ENCODE measurements around the gene KRTAP5-6. TPM values are rescaled to one million over a fixed set of nuclear protein-coding genes. Genes with fewer than 3 reads are reported as not detected.

KRTAP5-6 gene
- total RNA-seq, 1 donor = not detected

DNA sequence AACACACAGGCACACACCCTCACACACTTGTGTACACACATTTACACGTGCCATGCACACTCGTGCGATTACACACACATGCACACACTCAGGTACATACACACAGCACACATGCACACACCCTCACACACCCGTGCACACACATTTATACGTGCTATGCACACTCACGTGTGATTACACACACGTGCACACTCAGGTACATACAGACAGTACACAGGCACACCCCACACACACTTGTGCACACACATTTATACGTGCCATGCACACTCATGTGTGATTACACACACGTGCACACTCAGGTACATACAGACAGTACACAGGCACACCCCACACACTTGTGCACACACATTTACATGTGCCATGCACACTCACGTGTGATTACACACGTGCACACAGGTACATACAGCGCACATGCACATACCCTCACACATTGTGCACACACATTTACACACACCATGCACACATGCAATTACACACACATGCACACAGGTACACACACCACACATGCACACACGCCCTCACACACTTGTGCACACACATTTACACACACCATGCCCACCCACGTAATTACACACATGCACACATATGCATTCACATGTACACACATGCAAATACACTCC, 48.8 kb downstream of the KRTAP5-6 start:
- DNase-seq (ENCODE audit: low read depth) = no peak
- TF ChIP-seq, protein P1, sequence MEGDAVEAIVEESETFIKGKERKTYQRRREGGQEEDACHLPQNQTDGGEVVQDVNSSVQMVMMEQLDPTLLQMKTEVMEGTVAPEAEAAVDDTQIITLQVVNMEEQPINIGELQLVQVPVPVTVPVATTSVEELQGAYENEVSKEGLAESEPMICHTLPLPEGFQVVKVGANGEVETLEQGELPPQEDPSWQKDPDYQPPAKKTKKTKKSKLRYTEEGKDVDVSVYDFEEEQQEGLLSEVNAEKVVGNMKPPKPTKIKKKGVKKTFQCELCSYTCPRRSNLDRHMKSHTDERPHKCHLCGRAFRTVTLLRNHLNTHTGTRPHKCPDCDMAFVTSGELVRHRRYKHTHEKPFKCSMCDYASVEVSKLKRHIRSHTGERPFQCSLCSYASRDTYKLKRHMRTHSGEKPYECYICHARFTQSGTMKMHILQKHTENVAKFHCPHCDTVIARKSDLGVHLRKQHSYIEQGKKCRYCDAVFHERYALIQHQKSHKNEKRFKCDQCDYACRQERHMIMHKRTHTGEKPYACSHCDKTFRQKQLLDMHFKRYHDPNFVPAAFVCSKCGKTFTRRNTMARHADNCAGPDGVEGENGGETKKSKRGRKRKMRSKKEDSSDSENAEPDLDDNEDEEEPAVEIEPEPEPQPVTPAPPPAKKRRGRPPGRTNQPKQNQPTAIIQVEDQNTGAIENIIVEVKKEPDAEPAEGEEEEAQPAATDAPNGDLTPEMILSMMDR (IDR thresholded peaks at IDR 0.05; ENCODE audit: insufficient read depth, low read depth, low read length) = no peak
- no peak overlapping the region for H3K4me3 ChIP-seq (ENCODE audit: low read depth, low read length)

DNA sequence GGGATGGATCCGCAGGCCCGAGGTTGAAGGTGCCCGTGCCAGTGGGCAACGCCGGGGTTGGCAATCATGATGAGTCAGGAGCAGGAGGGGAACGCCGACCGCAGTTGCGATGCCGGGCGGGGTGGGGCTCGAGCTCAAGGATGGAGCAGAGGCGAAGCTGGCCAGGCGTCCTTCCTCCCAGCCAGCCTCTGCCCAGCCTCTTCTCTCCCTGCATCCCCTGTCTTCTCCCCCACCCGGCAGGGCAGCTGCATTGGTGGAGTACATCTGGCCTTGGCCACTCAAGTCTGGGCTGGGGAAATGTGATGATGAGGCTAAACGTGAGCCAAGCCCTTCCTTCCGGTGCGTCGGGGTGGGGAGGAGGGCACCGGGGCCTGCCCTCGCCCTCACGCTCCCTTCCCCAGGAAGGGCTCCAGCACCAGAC, 49.5 kb downstream of the KRTAP5-6 start:
- no peak overlapping the region for H3K4me3 ChIP-seq (ENCODE audit: low read depth, low read length)
- TF ChIP-seq, protein P1 (IDR thresholded peaks at IDR 0.05; ENCODE audit: insufficient read depth, low read depth, low read length) = no peak
- no peak for DNase-seq (ENCODE audit: low read depth)

DNA sequence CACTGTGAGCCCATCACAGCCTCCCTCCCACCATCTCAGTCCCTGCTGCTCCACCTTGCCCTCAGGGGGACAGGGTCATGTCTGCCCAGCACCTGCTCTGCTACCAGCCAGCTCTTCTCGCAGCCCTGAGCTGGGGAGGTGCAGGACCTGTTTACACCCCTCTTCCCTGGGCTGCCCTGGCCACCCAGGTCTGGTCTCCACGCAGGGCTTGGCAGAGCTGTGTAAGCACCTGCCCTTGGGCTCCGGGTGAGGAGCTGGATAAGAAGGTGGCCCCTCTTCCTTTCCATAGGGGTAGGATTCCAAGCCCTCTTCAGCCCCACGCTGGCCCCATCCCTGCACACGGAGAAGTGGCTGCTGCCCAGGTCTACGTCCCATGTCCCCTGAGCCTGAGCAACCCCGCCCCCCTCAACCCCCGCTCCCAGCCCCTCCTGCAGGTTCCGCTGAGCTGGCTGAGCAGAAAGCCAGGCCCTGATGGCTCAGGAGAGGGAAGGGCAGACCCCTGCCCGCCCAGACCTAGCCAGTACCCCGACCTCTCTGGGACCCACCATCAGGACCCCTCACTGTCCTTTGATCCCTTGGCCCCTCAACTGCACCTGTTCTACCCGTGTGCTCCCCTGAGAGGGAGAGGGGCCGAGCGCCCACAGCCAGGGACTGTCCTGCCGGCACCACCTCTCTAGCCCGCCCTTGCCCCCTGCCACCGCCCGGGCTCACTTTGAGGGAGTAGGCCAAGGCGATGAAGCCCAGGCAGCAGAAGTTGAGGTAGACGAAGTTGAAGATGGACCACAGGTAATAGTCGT, 50.2 kb downstream of the KRTAP5-6 start:
- TF ChIP-seq, protein P1 (IDR thresholded peaks at IDR 0.05; ENCODE audit: insufficient read depth, low read depth, low read length) = no peak
- DNase-seq (ENCODE audit: low read depth) = no peak
- H3K4me3 ChIP-seq (ENCODE audit: low read depth, low read length) = no peak overlapping the region

Other genes with a start within 250 kb of the KRTAP5-6 start
- 16.1 and 16.8 TPM in 2 replicates for gene MOB2, start 210.4 kb upstream of the KRTAP5-6 start, total RNA-seq
- 0.64 and 0.86 TPM in 2 replicates for gene DUSP8, start 124.9 kb upstream of the KRTAP5-6 start, total RNA-seq
- not detected in 2 replicates for gene KRTAP5-1, start 111.9 kb upstream of the KRTAP5-6 start, total RNA-seq
- gene KRTAP5-2, start 98.9 kb upstream of the KRTAP5-6 start, total RNA-seq = not detected in 2 replicates
- not detected in 2 replicates for gene KRTAP5-3, start 88.7 kb upstream of the KRTAP5-6 start, total RNA-seq
- gene KRTAP5-4, start 75.1 kb upstream of the KRTAP5-6 start, total RNA-seq = not detected in 2 replicates
- not detected in 2 replicates for gene KRTAP5-5, start 67.4 kb upstream of the KRTAP5-6 start, total RNA-seq
- 0.32 and 0.43 TPM in 2 replicates for gene IFITM10, start 53.4 kb downstream of the KRTAP5-6 start, total RNA-seq
- gene CTSD, start 66.7 kb downstream of the KRTAP5-6 start, total RNA-seq = 63.9 and 84.1 TPM in 2 replicates
- gene SYT8, start 137.8 kb downstream of the KRTAP5-6 start, total RNA-seq = under 0.01 TPM in 1 of 2 replicates, not detected in the other
- not detected in 2 replicates for gene TNNI2, start 141.8 kb downstream of the KRTAP5-6 start, total RNA-seq
- gene LSP1, start 155.9 kb downstream of the KRTAP5-6 start, total RNA-seq = 0.32 TPM in 1 of 2 replicates, not detected in the other
- gene PRR33, start 194.7 kb downstream of the KRTAP5-6 start, total RNA-seq = not detected in 2 replicates
- gene TNNT3, start 222.5 kb downstream of the KRTAP5-6 start, total RNA-seq = not detected in 2 replicates